GM12892 (cell line): ENCODE measurements around the gene GBX1.

Source experiments
- POLR2A ChIP-seq: IDR thresholded peaks from 2 replicates; pipeline ENCODE4 v1.6.1; 2011; ENCODE audit warnings: low read depth, low read length, control low read depth
- POLR2AphosphoS5 ChIP-seq: IDR thresholded peaks from 2 replicates; pipeline ENCODE4 v1.6.1; 2011; ENCODE audit warnings: low read depth, low read length, control low read depth

GRCh38 chr7:151143261-151144015 lies 24.1 kb downstream of the GBX1 start:
- TF ChIP-seq POLR2AphosphoS5 (no peak), POLR2A (no peak)
